GM18520 (cell line): ENCODE data around the gene MLXIP.

Experiments used
- ATAC-seq: cut with Tn5 transposase; IDR thresholded peaks from one replicate; pipeline ENCODE4 v1.9.1; 2021; ENCODE audit not compliant: unreplicated experiment

MLXIP gene

DNA sequence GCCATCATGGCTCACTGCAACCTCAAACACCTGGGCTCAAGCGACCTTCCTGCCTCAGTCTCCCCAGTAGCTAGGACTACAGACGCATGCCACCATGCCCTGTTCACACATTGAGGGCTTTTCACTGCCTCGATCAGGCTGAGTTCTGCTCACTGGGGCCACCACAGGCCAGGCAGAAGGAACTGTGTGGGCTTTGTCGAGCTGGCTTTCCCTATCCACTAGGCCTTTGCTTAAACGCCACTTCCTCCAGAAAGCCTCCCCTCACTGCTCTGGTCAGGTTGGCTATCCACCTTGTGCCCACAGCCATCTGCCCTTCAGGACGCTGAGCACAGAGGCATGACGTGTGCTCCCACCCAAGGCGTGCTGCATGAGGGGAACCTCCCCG is 45.2 kb downstream of the MLXIP start:
- no peak for ATAC-seq

DNA sequence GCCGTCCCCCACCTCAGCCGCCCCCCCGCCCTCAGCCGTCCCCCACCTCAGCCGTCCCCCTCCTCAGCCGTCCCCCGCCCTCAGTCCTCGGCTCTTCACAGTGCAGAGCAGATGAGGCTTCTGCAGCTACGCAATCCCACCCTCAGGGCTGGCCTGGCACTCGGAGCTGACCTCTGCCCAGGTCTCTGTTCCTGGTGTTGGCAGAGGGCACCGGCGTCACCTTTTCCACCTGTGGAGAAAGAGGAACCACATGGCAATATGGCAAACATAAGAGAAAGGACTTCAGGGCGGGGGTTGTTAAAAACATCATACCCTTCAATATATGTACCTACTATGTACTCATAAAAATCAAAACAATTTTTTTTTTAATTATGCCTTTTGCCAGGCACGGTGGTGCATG is 45.8 kb downstream of the MLXIP start:
- no peak for ATAC-seq

DNA sequence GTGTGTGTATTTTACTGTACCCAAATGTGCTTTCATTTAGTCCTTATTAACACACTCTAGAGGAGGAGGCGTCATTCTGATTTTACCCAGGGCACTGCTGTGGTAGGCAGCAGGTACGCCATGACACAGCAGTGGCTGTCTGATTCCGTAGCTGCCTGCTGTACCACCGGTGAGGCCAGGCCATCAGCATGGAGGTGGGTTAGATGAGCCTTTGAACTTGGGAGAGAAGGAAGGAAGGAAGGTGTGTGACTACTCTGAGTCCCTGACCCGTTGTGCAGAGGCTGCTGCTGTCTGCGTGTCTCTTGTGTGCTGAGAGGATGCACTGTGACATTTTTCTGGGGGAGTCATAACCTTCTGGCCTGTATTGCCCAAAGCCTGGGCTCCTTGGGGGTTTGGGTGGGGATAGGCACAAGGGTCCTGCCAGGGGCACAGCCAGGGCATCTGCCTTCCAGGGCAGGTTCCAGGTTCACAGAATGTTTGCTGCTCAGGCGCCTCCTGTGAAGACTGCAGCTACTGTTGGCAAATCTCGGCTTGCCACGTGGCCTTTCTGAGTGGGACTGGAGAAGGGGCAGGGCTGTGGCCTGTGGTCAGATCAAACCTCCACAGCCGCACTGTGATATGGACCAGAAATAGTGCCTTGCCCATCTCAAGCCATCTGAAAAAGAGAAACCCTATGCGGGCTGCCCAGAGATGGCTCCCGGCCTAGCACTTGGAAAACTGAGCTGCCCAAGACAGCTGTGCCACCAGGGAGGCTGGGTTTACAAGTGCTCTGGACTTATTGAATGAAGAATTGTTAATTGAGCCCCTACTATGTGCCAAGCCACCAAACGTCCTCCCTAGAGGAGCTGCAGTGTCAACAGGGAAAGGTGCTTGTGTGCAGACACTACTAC is 47.1 kb downstream of the MLXIP start:
- no peak for ATAC-seq

DNA sequence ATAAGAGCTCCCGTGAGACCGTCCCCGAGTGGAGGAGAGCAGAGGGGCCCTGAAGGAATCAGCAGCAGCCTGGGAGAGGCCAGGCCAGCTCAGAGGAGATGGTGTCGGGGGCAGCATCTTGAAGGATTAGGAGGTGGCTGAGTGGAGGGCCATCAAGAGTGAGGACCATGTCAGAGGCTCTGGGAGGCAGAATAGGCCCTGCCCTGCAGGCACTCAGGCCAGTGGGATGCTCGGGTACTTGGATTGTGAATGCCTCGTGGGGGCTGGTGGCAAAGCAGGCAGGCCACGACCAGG is 47.7 kb downstream of the MLXIP start:
- no peak for ATAC-seq

DNA sequence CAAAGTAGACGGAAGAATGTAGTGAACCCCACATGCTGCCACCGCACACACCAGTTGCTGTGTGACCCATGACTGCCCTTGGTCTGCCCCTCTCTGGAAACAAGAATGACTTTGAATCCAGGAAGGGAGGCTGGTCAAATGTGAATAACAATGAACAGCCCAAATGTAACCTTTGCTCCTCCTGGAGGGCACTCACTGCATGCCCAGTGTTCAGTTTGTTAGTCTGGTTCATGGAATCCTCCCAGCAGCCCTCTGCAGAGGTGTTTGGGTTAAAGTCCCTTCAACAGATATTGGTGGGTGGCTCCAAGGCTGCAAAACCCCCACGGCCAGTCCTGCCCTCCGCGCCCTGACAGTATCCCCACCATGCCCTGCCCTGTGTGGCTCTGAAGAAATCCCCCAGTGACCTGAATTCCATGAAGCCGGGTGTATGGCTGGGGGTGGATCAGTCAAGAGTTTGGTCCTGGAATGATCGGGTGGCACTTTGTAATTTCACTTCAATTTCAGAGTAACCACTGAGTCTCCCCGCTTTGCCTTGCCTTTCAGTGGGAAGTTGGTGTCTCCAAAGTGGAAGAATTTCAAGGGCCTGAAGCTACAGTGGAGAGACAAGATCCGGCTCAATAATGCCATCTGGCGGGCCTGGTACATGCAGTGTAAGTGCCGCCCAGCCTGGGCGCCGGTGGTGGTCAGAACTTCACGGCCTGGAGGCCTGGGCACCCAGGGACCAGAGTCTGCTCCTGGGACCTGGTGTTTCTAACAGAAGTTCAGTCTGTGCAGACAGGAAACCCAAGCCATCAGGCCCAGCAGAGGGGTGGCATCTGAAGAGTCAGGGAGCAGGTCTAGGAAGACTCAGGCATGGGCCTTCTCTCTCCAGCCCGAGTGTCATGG is 48.4 kb downstream of the MLXIP start:
- no peak for ATAC-seq

DNA sequence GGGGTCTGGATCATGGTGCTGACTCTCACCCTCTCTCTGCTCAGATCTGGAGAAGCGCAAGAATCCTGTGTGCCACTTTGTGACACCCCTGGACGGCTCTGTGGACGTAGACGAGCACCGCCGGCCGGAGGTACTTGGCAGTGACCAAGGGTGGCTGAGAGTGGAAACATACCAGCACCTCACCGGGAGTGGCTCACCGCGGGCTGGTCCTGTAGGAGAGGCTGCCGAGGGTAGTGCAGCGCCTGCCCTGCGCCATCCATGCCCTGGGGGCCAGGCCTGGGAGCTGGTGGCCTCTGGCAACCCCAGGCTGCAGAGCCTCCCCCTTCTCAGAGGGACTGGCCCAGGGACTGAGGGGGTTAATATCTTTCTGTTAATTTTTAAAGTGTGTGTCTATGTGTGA is 49.3 kb downstream of the MLXIP start:
- no peak for ATAC-seq

DNA sequence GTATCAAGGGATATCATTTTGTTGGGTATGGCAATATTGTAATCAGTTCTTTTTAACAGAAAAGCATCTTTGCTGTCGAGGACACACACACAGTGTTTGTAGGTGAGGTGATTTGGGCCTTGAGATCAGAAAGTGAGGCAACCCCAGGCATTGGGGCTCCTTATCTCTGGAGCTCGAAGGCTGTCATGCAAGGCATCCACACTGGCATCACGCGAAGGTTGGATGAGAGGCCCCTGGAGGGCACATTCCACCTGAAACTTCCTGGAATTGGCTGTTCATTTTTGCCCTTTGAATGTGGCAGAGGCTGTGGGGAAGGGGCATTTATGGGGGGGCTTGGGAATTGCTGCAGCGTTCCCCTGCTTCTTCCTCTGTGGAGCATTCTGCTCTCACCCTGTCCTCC is 49.9 kb downstream of the MLXIP start:
- no peak for ATAC-seq

DNA sequence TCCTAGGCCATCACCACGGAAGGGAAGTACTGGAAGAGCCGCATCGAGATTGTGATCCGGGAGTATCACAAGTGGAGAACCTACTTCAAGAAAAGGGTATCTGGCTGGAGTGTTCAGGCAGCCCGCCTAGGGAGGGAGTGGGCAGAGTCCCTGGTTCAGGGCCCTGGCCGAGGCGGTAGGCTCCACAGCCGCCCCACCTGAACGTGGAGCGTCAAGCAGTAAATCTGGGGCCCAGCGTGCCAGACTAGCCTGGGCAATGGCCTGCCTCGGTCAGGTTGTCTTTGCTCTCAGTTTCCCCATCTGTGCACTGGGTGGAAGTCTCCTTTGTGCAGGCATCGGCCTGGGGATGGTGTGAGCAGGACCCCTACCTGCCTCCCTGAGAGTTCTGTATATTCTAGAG is 50.6 kb downstream of the MLXIP start:
- no peak for ATAC-seq

DNA sequence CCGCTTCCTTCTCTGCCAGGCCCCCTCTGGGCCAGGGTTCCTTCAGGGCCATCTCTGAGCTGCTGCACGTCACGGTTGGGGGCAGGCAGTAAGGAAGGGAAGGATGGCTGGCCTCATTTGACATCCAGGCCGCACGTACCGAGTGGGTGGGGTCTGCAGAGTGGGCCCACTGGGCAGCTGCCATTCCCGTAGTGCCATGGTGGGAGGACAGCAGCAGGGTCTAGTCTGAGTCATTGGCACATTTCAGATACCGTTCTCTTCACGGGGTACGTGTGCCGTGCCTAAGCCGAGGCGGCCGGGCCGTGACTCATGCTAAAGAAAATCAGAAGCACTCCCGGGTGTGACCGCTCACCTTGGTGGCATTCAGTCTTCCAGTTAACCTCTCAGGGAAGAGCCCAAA is 51.6 kb downstream of the MLXIP start:
- ATAC-seq: no peak

DNA sequence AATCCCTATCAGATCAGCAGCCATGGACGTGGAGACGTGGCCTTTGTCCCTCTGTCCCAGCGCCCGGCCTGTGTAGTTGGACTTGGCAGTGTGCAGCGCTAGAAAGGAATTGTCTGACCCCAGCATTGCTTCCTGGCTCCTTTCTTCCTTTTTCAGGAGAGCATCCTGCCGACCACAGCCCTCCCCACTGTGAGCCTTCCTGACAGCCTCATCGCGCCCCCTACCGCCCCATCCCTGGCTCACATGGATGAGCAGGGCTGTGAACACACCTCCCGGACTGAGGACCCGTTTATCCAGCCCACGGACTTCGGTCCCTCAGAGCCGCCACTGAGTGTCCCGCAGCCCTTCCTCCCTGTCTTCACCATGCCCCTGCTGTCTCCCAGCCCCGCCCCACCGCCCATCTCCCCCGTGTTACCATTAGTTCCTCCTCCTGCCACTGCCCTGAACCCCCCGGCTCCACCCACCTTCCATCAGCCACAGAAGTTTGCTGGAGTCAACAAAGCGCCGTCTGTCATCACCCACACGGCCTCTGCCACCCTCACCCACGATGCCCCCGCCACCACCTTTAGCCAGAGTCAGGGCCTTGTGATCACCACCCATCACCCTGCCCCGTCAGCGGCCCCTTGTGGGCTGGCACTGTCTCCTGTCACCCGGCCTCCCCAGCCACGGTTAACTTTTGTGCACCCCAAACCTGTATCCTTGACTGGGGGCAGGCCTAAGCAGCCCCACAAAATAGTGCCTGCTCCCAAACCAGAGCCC is 54.8 kb downstream of the MLXIP start:
- no peak for ATAC-seq

DNA sequence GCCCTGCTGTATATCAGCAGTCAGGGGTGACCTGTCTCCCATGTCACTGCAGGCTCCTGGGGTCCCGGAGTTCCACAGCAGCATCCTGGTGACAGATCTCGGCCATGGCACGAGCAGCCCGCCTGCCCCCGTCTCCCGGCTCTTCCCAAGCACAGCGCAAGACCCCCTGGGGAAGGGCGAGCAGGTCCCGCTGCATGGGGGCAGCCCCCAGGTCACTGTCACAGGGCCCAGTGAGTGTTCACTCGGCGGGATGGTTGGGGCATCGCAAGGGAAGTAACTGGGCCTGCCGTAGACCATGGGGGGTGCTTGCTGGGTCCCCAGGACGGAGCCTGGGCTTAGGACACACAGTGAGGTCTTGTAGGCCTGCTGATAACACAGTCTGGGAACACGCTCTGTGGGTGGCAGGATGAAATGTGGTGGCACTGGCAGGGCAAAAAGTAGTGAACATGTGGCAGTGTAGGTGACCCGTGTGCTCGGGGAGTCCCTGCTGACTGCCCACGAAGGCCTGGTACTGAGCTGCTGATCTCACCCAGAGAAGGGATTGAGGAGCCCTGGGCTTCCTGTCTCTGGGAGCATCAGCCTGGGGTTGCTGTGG is 57.0 kb downstream of the MLXIP start:
- no peak for ATAC-seq

DNA sequence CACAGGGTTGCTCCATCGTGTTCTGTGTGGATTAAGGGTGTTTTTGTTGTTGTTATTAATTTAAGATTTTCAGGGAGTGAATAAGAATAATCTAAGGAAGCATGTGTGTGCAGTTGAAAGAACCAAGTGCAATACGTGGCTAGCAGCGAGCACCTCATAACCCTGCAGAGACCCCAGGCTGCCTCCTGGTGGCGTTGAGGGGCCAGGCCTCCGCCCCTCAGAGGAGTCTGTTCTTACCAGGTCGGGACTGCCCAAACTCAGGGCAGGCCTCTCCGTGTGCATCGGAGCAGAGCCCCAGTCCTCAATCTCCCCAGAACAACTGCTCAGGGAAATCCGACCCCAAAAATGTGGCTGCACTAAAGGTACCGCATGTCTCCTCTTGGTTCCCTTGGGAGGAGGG is 58.7 kb downstream of the MLXIP start:
- ATAC-seq: no peak

DNA sequence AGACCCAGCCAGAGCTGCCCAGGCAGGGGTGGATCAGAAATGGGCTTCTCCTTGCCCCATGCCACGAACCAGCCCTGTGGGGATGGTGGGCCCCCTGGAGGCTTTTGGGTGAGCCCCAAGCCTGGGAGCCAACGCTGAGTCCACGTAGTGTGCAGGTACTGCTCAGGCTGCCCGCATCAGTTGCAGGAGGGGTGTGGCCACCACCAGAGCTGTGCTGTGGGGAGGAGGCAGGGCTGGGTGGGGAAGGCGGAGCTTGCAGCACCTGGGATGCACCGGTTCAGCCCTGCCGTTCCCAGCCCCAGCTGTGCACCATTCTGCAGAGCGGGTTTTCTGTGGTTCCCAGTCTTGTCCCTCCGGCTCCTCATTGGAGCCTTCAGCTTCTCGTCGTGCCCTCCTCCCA is 59.1 kb downstream of the MLXIP start:
- ATAC-seq: no peak

DNA sequence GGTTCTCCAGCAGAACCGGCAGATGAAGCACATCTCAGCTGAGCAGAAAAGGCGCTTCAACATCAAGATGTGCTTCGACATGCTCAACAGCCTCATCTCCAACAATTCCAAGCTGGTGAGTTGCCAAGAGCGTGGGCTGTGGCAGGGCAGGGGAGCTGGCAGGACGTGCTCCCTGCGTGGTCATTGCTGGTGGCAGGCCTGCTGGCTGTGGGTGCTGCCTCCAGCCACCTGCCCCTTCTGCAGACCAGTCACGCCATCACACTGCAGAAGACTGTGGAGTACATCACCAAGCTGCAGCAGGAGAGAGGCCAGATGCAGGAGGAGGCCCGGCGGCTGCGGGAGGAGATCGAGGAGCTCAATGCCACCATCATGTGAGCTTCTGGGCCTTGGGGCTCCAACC is 59.6 kb downstream of the MLXIP start:
- ATAC-seq: no peak

DNA sequence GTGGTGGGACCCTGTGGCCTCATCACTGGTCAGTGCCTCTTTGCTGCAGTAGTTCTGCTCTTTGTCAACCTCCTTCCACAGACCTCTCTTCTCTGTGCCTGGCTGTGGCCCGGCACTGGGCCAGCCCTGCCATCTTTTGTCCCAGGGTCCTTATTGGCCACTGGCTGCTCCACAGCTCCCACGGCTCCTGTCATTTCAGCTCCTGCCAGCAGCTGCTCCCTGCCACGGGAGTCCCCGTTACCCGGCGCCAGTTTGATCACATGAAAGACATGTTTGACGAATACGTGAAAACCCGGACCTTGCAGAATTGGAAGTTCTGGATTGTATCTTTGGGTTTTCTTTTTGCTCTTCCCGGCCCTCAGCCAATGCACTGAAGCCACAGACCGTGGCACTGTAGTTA is 60.1 kb downstream of the MLXIP start:
- ATAC-seq: no peak

DNA sequence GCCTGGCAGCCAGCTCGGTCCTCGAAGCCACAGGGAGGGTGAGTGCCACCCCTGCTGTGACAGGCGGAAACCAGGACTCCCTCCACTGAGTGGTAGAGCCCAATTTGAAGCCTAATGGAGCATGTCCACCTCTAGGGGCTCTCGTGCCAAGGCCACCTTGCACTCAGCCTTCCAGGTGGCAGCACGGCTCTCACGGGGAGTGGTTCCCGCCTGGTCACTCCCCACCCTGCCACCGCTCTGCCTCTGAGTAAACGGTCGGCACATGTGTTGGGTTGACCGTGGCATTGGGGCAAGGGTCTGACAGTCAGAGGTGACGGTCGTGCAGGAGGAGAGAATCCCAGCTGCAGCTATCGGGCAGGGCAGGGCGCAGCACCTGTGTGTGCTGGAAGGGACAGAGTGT is 60.7 kb downstream of the MLXIP start:
- ATAC-seq: no peak

DNA sequence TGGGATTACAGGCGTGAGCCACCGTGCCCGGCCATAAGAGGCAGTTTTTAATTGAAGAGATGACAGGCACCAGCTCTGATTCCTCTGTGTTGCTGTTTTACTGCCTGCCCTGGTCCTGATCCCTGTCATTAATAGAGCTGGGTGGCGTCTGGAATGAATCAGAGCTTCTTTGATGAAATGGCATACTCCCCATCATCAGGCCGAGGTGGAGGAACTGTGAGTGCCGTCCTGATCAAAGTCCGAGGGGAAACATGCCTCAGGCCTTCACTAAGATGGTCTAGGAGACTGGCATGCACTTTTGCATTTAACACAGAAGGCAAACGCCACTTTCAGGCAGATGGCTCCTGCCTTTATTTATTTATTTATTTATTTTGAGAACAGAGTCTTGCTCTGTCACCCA is 61.4 kb downstream of the MLXIP start:
- ATAC-seq: no peak

DNA sequence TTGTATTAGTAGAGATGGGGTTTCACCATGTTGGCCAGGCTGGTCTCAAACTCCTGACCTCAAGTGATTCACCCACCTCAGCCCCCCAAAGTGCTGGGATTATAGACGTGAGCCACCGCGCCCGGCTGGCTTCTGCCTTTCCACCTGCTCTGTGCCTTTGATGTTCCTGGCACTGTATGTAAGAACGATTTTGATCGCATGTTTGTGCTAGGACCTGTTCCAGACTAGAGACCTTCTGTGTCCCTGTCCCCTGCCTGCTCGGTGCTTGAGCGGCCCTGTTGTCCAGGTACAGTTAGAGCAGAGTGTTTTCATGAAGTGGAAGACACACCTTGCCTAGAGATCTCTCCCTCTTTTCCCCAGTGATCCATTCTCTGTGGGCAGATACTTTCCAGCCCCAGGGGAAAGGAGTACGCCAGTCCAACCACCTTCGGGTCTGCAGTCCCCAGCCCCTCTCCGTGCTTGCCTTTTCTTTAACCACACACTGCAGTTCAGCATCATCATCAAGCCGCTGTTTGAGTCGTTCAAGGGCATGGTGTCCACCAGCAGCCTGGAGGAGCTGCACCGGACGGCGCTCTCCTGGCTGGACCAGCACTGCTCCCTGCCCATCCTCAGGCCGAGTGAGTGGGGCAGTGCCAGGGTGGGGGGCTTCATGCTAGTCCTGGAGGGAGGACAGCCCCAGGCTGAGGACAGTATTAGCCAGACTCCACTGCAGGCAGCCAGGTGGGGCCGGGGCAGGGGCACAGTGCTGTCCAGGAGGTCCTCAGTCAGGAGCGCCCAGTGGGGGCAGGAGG is 62.1 kb downstream of the MLXIP start:
- ATAC-seq: no peak

DNA sequence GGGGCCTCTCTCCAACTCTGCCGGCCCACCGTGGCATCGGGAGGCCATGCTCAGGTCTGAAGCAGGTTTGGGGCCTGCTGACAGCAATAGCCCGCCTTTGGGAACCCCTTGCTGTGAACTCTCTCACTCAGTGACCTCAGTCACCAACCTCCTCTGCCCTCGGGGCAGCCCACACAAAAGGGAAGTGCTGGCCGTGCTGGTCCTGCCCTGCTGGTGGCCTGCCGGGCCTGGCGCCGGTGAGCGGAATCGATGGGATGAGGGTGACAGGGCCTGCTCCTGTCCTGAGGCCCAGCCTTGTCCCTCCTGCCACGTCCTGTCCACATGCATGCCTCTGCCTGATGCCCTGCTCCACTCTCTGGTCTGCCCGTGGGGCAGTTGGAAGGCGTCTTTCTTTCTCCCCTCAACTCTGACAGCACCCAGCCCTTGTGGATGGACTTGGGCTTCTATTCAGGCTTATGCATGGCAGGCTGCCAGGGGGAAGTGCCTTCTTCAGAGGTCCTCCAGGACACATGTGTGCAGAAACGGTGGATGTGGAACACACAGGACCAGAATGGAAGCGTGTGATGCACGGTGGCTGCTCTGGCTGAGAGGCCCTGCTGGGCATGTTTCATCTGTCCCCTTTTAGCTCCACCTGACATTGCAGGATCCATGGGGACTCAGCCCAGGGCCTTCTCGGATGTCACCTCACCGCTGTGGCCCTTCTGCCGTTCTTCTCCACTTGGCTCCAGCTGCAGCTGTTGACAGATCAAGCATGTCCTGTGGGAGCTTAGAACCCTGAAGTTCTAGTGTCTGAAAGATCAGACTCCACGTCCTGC is 63.6 kb downstream of the MLXIP start:
- ATAC-seq: no peak

DNA sequence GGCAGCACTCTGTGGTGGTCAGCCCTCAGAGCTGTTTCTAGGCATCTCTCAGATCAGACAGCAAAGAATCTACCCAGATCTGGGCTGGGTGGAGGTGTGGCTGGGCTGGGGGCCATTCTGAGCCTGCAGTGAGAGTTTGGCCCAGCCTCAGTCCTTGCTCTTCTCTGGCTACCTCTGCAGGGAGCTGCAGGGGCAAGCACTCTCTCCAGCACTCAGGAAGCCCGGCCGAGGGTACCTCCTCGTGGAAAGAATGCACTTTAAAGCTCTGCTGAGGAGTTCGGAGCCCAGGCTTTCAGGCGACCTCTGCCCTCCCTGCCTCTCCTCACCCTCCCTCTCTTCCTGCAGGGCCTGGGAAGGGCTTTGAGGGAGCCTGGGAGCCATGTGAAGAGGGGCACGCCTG is 64.3 kb downstream of the MLXIP start:
- ATAC-seq: no peak
